ENCODE measurements around the gene SLC8A3.

DNA sequence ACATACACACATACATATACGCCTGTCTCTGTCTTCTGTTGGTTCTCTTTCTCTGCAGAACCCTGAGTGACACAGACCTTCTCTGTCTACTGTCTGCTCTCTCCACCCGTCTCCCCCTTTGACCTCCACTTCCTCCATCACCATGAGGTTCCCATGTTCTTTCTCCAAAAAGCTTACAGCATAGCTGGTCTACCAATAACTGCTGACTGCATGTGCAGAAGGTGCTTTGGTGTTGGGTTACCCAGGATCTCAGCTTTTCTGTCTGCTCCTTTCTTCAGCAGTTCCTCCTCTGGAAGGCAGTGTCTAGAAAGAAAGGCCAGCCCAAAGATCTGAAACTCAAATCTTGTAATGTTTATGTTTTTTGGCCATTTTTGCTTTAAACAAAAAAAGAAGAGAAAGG is 184.0 kb downstream of the SLC8A3 start:
- TF ChIP-seq, protein P1, sequence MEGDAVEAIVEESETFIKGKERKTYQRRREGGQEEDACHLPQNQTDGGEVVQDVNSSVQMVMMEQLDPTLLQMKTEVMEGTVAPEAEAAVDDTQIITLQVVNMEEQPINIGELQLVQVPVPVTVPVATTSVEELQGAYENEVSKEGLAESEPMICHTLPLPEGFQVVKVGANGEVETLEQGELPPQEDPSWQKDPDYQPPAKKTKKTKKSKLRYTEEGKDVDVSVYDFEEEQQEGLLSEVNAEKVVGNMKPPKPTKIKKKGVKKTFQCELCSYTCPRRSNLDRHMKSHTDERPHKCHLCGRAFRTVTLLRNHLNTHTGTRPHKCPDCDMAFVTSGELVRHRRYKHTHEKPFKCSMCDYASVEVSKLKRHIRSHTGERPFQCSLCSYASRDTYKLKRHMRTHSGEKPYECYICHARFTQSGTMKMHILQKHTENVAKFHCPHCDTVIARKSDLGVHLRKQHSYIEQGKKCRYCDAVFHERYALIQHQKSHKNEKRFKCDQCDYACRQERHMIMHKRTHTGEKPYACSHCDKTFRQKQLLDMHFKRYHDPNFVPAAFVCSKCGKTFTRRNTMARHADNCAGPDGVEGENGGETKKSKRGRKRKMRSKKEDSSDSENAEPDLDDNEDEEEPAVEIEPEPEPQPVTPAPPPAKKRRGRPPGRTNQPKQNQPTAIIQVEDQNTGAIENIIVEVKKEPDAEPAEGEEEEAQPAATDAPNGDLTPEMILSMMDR (conservative IDR thresholded peaks at IDR 0.05; ENCODE audit: low read length), result no peak
- no peak for TF ChIP-seq EZH2phosphoT487 (IDR thresholded peaks at IDR 0.05; ENCODE audit: borderline replicate concordance)

Data from Loucy (cell line).